COLO829 (cell line): ENCODE data around the gene COQ10A.

ENCODE experiments used
- DNase-seq: peaks from one replicate; pipeline ENCODE4 v3.0.0; 2012; ENCODE audit warnings: low spot score

Gene COQ10A

GRCh38 chr12:56315622-56316473 lies 49.1 kb downstream of the COQ10A start, which contains the start of gene CNPY2:
CNPY2 (minus strand) TSS chr12:56315988; CDS start chr12:56315217, 771 bp downstream.
- DNase-seq: peak; percentile 83

- DNase-seq: no peak
These were observed 50.9 kb downstream of the COQ10A start for GRCh38 chr12:56317675-56318074.
